Measurements from ENCODE around the gene NAT9. TPM values are rescaled to one million over a fixed set of nuclear protein-coding genes. Genes with fewer than 3 reads are reported as not detected.

Gene NAT9
- total RNA-seq, 1 donor from 2014 or later = 67.8 TPM

GRCh38 chr17:74805591-74805991, 29.4 kb upstream of the NAT9 start:
- no peak for TF ChIP-seq CTCF (IDR thresholded peaks at IDR 0.05; ENCODE audit: partially characterized antibody, unreplicated experiment)
- peaks cover 1% of the 10 kb centered on the region for H3K27me3 Mint-ChIP-seq (ENCODE audit: unreplicated experiment)
- no peak overlapping the region for H3K4me3 Mint-ChIP-seq (ENCODE audit: unreplicated experiment)
- no peaks in the 10 kb centered on the region for H3K4me1 Mint-ChIP-seq (ENCODE audit: low read depth, unreplicated experiment)
- no peak overlapping the region for H3K27ac Mint-ChIP-seq (ENCODE audit: unreplicated experiment)
- H3K9me3 Mint-ChIP-seq (ENCODE audit: unreplicated experiment) = peaks cover 6% of the 10 kb centered on the region
- DNase-seq = no peak
- H3K36me3 Mint-ChIP-seq (ENCODE audit: unreplicated experiment) = peaks cover 4% of the 10 kb centered on the region

GRCh38 chr17:74804683-74805082, 28.5 kb upstream of the NAT9 start:
- Mint-ChIP-seq H3K9me3 (ENCODE audit: unreplicated experiment) (peaks cover 6% of the 10 kb centered on the region), H3K4me1 (ENCODE audit: low read depth, unreplicated experiment) (no peaks in the 10 kb centered on the region), H3K36me3 (ENCODE audit: unreplicated experiment) (peaks cover 2% of the 10 kb centered on the region), H3K4me3 (ENCODE audit: unreplicated experiment) (no peak overlapping the region), H3K27ac (ENCODE audit: unreplicated experiment) (no peak overlapping the region), H3K27me3 (ENCODE audit: unreplicated experiment) (peaks cover 1% of the 10 kb centered on the region)
- no peak for DNase-seq
- no peak for TF ChIP-seq CTCF (IDR thresholded peaks at IDR 0.05; ENCODE audit: partially characterized antibody, unreplicated experiment)

- H3K4me1 Mint-ChIP-seq (ENCODE audit: low read depth, unreplicated experiment) = no peaks in the 10 kb centered on the region
- H3K9me3 Mint-ChIP-seq (ENCODE audit: unreplicated experiment) = peaks cover 6% of the 10 kb centered on the region
- H3K36me3 Mint-ChIP-seq (ENCODE audit: unreplicated experiment) = peaks cover 4% of the 10 kb centered on the region
- H3K27ac Mint-ChIP-seq (ENCODE audit: unreplicated experiment) = no peak overlapping the region
- no peak for TF ChIP-seq CTCF (IDR thresholded peaks at IDR 0.05; ENCODE audit: partially characterized antibody, unreplicated experiment)
- no peak overlapping the region for H3K4me3 Mint-ChIP-seq (ENCODE audit: unreplicated experiment)
- DNase-seq = no peak
- H3K27me3 Mint-ChIP-seq (ENCODE audit: unreplicated experiment) = peaks cover 1% of the 10 kb centered on the region
Observed at GRCh38 chr17:74803971-74804370, 27.8 kb upstream of the NAT9 start.

- DNase-seq = no peak
- peaks cover 1% of the 10 kb centered on the region for H3K27me3 Mint-ChIP-seq (ENCODE audit: unreplicated experiment)
- no peak overlapping the region for H3K4me3 Mint-ChIP-seq (ENCODE audit: unreplicated experiment)
- H3K36me3 Mint-ChIP-seq (ENCODE audit: unreplicated experiment) = peaks cover 4% of the 10 kb centered on the region
- peaks cover 6% of the 10 kb centered on the region for H3K9me3 Mint-ChIP-seq (ENCODE audit: unreplicated experiment)
- TF ChIP-seq CTCF (IDR thresholded peaks at IDR 0.05; ENCODE audit: partially characterized antibody, unreplicated experiment) = no peak
- no peak overlapping the region for H3K27ac Mint-ChIP-seq (ENCODE audit: unreplicated experiment)
- H3K4me1 Mint-ChIP-seq (ENCODE audit: low read depth, unreplicated experiment) = no peaks in the 10 kb centered on the region
Observed at GRCh38 chr17:74803388-74803930, 27.3 kb upstream of the NAT9 start.

GRCh38 chr17:74801896-74802295, 25.8 kb upstream of the NAT9 start:
- DNase-seq = no peak
- H3K36me3 Mint-ChIP-seq (ENCODE audit: unreplicated experiment) = peaks cover 4% of the 10 kb centered on the region
- no peak overlapping the region for H3K27ac Mint-ChIP-seq (ENCODE audit: unreplicated experiment)
- no peak for TF ChIP-seq CTCF (IDR thresholded peaks at IDR 0.05; ENCODE audit: partially characterized antibody, unreplicated experiment)
- no peaks in the 10 kb centered on the region for H3K4me1 Mint-ChIP-seq (ENCODE audit: low read depth, unreplicated experiment)
- H3K9me3 Mint-ChIP-seq (ENCODE audit: unreplicated experiment) = peaks cover 6% of the 10 kb centered on the region
- H3K4me3 Mint-ChIP-seq (ENCODE audit: unreplicated experiment) = no peak overlapping the region
- peaks cover 1% of the 10 kb centered on the region for H3K27me3 Mint-ChIP-seq (ENCODE audit: unreplicated experiment)

All from glutamatergic neuron (in vitro differentiated cells).